Choroid plexus epithelial cell (primary cell): Measurements from ENCODE around the gene NEK2.
"Not testable (repeated sequence)": the region's sequence is repeated elsewhere in the genome, so short reads cannot be mapped to it uniquely, and the experiment has no call there.

Experiments
- DNase-seq: peaks from one replicate; pipeline ENCODE4 v3.0.0-alpha.2; 2010; ENCODE audit warnings: low read depth
- H3K4me3 ChIP-seq: 2 replicates; pipeline ENCODE4 v1.5.1; 2011; ENCODE audit warnings: low read depth, mild to moderate bottlenecking, control low read depth, low read length, moderate library complexity
- TF ChIP-seq, protein P1 (sequence below): conservative IDR thresholded peaks from 2 replicates; pipeline ENCODE4 v1.5.1; 2011; ENCODE audit warnings: low read depth, mild to moderate bottlenecking, control low read depth, inconsistent platforms, low read length, moderate library complexity

NEK2 gene

DNA sequence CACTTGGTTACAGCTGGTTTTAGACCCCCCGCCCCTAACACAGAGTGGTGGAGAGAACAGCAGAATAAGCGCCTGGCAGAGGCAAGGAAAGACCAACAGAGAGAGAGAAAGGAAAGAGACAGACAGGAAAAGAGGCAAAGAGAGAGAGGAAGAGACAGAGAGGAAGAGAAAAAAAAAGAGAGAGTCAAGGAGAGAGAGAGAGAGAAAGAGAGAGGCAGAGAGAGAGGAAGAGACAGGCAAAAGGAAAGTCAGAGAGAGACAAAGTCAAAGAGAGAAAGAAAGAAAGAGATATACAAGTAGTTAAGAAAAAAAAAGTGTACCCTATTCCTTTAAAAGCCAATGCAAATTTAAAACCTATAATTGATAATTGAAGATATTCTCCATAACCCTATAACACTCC lies 13.0 kb upstream of the NEK2 start:
- no peak for DNase-seq
- TF ChIP-seq, protein P1, sequence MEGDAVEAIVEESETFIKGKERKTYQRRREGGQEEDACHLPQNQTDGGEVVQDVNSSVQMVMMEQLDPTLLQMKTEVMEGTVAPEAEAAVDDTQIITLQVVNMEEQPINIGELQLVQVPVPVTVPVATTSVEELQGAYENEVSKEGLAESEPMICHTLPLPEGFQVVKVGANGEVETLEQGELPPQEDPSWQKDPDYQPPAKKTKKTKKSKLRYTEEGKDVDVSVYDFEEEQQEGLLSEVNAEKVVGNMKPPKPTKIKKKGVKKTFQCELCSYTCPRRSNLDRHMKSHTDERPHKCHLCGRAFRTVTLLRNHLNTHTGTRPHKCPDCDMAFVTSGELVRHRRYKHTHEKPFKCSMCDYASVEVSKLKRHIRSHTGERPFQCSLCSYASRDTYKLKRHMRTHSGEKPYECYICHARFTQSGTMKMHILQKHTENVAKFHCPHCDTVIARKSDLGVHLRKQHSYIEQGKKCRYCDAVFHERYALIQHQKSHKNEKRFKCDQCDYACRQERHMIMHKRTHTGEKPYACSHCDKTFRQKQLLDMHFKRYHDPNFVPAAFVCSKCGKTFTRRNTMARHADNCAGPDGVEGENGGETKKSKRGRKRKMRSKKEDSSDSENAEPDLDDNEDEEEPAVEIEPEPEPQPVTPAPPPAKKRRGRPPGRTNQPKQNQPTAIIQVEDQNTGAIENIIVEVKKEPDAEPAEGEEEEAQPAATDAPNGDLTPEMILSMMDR, result no peak
- H3K4me3 ChIP-seq, result no peak overlapping the region

DNA sequence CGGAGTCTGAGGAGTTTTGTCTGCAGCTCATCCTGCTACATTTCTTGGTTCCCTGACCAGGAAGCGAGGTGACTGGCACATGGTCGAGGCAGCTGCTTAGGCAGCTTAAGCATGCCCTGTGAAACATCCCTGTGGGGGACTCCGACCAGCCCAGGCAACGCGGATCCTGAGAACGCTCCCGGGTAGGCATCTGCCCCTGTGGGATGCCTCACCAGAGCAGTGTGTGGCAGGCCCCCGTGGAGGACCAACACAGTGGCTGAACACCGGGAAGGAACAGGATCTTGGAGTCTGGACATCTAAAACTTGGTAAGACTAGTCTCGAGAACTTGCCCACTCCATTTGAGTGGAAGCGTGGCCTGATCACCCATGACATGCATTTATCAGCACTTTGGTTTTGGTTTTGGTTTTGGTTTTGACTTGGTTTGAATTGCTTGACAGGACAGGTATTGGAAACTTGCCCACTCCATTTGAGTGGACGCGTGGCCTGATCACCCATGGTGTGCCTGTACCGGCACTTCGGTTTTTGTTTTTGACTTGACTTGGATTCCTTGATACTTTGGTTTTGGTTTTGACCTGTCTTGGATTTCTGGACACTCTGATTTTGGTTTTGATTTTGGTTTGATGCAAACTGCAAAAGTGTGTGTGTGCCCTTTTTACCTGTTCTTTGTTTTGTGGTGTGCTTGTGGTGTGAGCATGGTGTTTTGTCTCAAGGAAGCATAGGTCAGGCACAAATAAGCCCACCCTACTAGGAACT lies 12.2 kb upstream of the NEK2 start:
- TF ChIP-seq, protein P1, result no peak
- no peak for DNase-seq
- H3K4me3 ChIP-seq, result no peak overlapping the region

DNA sequence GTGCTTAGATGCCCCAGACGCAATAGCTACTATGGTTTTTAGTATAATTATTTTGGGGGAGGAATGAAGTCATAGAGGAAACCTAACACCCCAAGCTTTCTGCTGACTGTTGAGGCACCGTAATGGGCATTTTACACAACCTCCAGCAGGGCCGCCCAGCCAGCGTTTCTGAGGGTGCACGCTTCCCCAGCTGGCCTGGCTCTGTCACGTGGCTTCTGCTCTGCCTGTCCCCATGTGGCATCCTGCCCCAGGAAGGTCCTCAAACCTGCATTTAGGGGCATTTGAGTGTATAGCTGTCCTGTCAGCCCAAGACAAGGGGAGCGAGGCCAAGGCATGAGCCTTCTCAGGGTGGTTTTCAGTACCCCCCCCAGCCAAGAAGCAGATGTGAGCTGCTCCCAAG lies 10.4 kb upstream of the NEK2 start:
- no peak overlapping the region for H3K4me3 ChIP-seq
- DNase-seq, result no peak
- TF ChIP-seq, protein P1, result no peak

DNA sequence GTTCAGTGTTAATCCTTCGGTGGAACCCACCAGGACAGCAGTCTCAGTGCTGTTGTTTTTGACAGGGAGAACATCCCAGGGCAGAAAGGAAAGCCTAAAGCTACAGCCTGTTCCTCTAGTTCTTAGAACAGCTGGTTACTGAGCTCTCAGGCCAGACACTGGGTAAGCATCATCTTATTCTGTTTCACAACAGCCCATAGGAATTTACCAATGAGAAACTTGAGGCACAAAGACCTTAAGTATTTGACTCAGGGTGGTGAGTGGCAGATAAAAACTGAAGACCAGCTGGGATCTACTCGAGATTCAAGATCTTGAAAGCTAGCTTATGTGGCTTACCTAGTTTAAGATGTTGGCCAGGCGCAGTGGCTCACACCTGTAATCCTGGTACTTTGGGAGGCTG lies 9.4 kb upstream of the NEK2 start:
- H3K4me3 ChIP-seq, result no peak overlapping the region
- peak; percentile 60 for DNase-seq
- TF ChIP-seq, protein P1, result no peak

DNA sequence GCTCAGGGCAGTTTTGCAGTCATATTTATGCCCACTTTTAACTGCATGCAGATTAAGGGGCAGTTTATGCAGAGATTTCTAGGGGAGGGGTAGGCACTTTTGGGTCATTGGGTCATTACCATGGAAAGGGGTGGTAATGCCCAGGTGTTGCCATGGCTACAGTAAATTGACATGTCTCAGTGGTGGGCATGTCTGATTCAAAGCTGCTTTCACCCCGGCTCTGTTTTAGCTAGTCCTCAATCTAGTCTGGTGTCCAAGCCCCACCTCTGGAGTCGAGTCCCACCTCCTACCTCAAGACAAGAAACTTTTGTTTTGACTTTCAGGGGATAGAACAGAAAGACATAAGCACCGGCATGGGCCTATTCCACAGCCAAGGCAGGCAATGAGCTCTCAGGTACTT lies 8.9 kb upstream of the NEK2 start:
- TF ChIP-seq, protein P1, result no peak
- DNase-seq, result no peak
- H3K4me3 ChIP-seq, result no peak overlapping the region

DNA sequence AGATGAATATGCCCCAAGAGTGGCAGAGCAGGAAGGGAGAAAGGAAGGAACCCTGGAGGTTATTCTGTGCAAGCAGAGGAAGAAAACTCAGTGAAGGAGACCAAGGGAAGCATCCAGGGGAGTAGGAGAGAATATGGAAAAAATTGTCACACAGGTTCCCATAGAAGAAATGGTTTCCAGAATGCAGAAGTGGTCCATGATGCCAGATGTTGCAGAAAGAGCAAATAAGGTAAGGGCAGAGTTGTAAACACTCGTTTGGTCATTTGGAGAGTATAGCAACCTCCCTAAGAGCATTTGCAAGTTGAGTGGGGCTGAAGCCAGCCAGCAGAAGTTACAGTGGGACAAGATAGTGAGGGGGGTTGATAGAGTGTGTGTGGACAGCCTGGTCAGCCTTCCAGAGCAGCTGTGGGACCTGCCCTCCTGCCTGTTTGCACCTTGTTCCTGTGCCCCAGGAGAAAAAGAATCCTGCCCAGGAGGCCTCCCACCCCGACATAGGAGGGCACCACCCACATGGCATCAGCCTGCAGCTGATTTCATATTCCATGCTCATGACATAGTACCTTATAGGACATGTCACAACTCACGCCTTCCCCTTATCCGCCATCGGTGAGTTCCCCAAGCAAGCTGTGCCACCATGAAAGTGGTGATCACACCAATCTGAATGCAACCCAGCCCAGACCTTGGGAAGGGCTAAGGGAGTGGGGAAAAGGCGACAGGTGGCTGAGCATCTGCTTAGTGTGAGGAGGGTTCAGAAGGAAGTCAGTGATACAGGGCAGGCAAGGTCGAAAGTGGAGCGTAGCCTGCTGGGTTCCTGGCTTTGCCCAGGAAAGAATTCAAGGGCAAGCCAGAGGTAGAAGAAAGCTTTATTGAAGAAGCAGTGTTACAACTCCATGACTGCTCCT lies 8.2 kb upstream of the NEK2 start:
- TF ChIP-seq, protein P1, result no peak
- H3K4me3 ChIP-seq, result no peak overlapping the region
- no peak for DNase-seq

DNA sequence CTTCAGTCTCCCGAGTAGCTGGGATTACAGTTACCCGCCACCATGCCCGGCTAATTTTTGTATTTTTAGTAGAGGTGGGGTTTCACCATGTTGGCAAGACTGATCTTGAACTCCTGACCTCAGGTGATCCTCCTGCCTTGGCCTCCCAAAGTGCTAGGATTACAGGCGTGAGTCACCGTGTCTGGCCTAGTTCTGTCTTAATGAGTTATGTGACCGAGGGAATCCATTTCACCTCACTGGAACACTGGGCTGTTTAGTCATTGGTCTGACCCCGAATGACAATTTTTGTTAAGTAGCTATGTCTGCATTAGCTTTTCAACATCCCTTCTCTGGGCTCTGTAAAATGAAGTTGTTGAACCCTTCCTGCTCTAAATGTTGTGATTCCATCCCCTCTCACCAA lies 6.8 kb upstream of the NEK2 start:
- not testable (repeated sequence) for DNase-seq, H3K4me3 ChIP-seq
